CD4-positive, alpha-beta T cell (primary cell): ENCODE results near the gene MAT1A. TPM values are rescaled to one million over a fixed set of nuclear protein-coding genes. Genes with fewer than 3 reads are reported as not detected.

Experiments used
- ATAC-seq: fragments of 200-7000 bp; cut with Tn5 transposase; one replicate; pipeline ENCODE4 v1.10.0; 2022; ENCODE audit warnings: mild to moderate bottlenecking; ENCODE audit not compliant: poor library complexity
- CTCF ChIA-PET: fragments of 350-600 bp; sonication (Branson Sonifier 250); formaldehyde crosslinking; loops from one replicate; lab custom pipeline; 2021; ENCODE audit warnings: antibody characterized with exemption, inconsistent platforms; lab: Charles Lee
- POLR2A ChIA-PET: fragments of 350-600 bp; sonication (Branson Sonifier 250); formaldehyde crosslinking; loops from one replicate; lab custom pipeline; 2021; ENCODE audit warnings: antibody characterized with exemption, inconsistent platforms; lab: Charles Lee
- DNase-seq, 14 experiments: peaks; one replicate each; pipeline ENCODE4 v3.0.0-alpha.2; 2013 to 2020; ENCODE audit warnings: mixed read lengths in 2 of 14
- H3K27ac ChIP-seq, 2 donors: one replicate each; pipeline versions ENCODE4 v1.5.1 to v1.7.0; 2013; ENCODE audit warnings: low read length in 2 of 2, low read depth in 1 of 2, mild to moderate bottlenecking in 1 of 2
- H3K27me3 ChIP-seq, 2 experiments: 1 replicate in 1 of 2; 2 replicates in 1 of 2; pipeline versions ENCODE4 v1.6.1 to v1.7.0; 2013; ENCODE audit warnings: low read length in 2 of 2, control low read depth in 1 of 2, mild to moderate bottlenecking in 1 of 2, moderate library complexity in 1 of 2; ENCODE audit not compliant: insufficient read depth in 2 of 2, control insufficient read depth in 1 of 2
- H3K36me3 ChIP-seq: one replicate; pipeline ENCODE4 v1.6.1; 2013; ENCODE audit warnings: low read length, control low read depth; ENCODE audit not compliant: insufficient read depth
- H3K4me1 ChIP-seq: one replicate; pipeline ENCODE4 v1.6.1; 2013; ENCODE audit warnings: low read length, control low read depth; ENCODE audit not compliant: insufficient read depth
- H3K4me3 ChIP-seq: one replicate; pipeline ENCODE4 v1.5.1; 2013; ENCODE audit warnings: mild to moderate bottlenecking, low read length, moderate library complexity
- H3K9me3 ChIP-seq, 2 experiments: 1 replicate in 1 of 2; 2 replicates in 1 of 2; pipeline versions ENCODE4 v1.6.1 to v1.7.0; 2013; ENCODE audit warnings: low read length in 2 of 2, mild to moderate bottlenecking in 2 of 2, control low read depth in 1 of 2, moderate library complexity in 1 of 2; ENCODE audit not compliant: control insufficient read depth in 1 of 2, insufficient read depth in 1 of 2
- H3K27ac Mint-ChIP-seq: one replicate; pipeline ENCODE4 v1.8.0; 2020; ENCODE audit warnings: mixed read lengths
- H3K27me3 Mint-ChIP-seq: one replicate; pipeline ENCODE4 v1.8.0; 2021; ENCODE audit warnings: mixed read lengths
- H3K36me3 Mint-ChIP-seq: one replicate; pipeline ENCODE4 v1.8.0; 2021; ENCODE audit warnings: low read depth, mixed read lengths
- H3K4me1 Mint-ChIP-seq: one replicate; pipeline ENCODE4 v1.8.0; 2021; ENCODE audit warnings: low read depth, mixed read lengths
- H3K4me3 Mint-ChIP-seq: one replicate; pipeline ENCODE4 v1.8.0; 2020; ENCODE audit warnings: mild to moderate bottlenecking, mixed read lengths
- H3K9me3 Mint-ChIP-seq: one replicate; pipeline ENCODE4 v1.8.0; 2020; ENCODE audit warnings: mixed read lengths
- intact Hi-C, 2 experiments: fragments of 100-400 bp; cut with DNase I in 1 of 2; cut with micrococcal nuclease in 1 of 2; formaldehyde crosslinking; loops; one replicate each; pipeline versions ENCODE4 v1.15.1 to v1.9.0; 2023 to 2025; cut with DNase I, micrococcal nuclease
- total RNA-seq, 174 experiments: library from RNA in 2 of 174; stranded (reverse) in 2 of 174; gene quantifications; one replicate each; pipeline ENCODE4 v1.2.3 and lab custom pipeline; 2021 to 2026
- TF ChIP-seq, protein P1 (sequence below): fragments of 200-600 bp; IDR thresholded peaks from one replicate; pipeline ENCODE4 v1.8.0; 2022; ENCODE audit warnings: antibody characterized with exemption, mild to moderate bottlenecking

MAT1A gene
- total RNA-seq, 2 experiments from 2014 or later, result not detected

- H3K4me1 Mint-ChIP-seq, result no peaks in the 10 kb centered on the region
- ATAC-seq (no peak), DNase-seq (no peak)
- intact Hi-C loops, result no loop called here
- H3K36me3 Mint-ChIP-seq, result no peaks in the 10 kb centered on the region
- Histone ChIP-seq H3K9me3 (no peaks in the 10 kb centered on the region), H3K27ac (no peak overlapping the region), H3K4me1 (no peaks in the 10 kb centered on the region), H3K4me3 (no peak overlapping the region), H3K27me3 (peaks cover 0 to 2% of the 10 kb centered on the region in 2 experiments), H3K36me3 (no peaks in the 10 kb centered on the region)
- CTCF ChIA-PET, result no interaction called here
- H3K27me3 Mint-ChIP-seq, result no peaks in the 10 kb centered on the region
- POLR2A ChIA-PET, result no interaction called here
- H3K4me3 Mint-ChIP-seq, result no peak overlapping the region
- TF ChIP-seq, protein P1, sequence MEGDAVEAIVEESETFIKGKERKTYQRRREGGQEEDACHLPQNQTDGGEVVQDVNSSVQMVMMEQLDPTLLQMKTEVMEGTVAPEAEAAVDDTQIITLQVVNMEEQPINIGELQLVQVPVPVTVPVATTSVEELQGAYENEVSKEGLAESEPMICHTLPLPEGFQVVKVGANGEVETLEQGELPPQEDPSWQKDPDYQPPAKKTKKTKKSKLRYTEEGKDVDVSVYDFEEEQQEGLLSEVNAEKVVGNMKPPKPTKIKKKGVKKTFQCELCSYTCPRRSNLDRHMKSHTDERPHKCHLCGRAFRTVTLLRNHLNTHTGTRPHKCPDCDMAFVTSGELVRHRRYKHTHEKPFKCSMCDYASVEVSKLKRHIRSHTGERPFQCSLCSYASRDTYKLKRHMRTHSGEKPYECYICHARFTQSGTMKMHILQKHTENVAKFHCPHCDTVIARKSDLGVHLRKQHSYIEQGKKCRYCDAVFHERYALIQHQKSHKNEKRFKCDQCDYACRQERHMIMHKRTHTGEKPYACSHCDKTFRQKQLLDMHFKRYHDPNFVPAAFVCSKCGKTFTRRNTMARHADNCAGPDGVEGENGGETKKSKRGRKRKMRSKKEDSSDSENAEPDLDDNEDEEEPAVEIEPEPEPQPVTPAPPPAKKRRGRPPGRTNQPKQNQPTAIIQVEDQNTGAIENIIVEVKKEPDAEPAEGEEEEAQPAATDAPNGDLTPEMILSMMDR, result no peak
- no peaks in the 10 kb centered on the region for H3K9me3 Mint-ChIP-seq
- H3K27ac Mint-ChIP-seq, result no peak overlapping the region
Measured at GRCh38 chr10:80322158-80322557, 32.7 kb upstream of the MAT1A start.

GRCh38 chr10:80321183-80321582 is 31.7 kb upstream of the MAT1A start:
- ATAC-seq (no peak), DNase-seq (no peak)
- no peaks in the 10 kb centered on the region for H3K4me1 Mint-ChIP-seq
- ChIA-PET POLR2A (no interaction called here), CTCF (no interaction called here)
- Histone ChIP-seq H3K4me3 (no peak overlapping the region), H3K36me3 (no peaks in the 10 kb centered on the region), H3K4me1 (no peaks in the 10 kb centered on the region), H3K27ac (no peak overlapping the region), H3K9me3 (no peaks in the 10 kb centered on the region), H3K27me3 (peaks cover 0 to 2% of the 10 kb centered on the region in 2 experiments)
- no peak overlapping the region for H3K4me3 Mint-ChIP-seq
- H3K9me3 Mint-ChIP-seq, result no peaks in the 10 kb centered on the region
- intact Hi-C loops, result no loop called here
- TF ChIP-seq, protein P1, result no peak
- no peaks in the 10 kb centered on the region for H3K36me3 Mint-ChIP-seq
- no peak overlapping the region for H3K27ac Mint-ChIP-seq
- no peaks in the 10 kb centered on the region for H3K27me3 Mint-ChIP-seq

DNA sequence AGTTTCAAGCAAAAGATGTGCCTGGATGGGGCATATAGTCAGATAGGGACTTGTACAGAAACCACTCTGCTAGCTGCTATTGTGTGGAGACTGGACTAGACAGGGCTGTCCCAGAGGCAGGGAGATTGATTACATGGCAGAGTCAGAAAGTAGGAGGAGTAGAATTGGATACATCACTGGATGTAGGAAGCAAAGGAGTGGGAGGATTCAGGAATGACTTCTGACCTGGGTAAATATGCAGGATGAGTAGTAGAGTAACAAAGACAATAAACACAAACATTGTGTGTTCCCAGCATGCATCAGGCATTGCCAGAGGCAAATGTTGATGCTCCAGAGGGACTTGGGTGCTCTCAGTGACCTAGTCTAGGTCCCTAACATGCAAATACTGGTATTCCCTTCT is 30.9 kb upstream of the MAT1A start:
- ATAC-seq, result no peak
- Histone ChIP-seq H3K4me3 (no peak overlapping the region), H3K36me3 (no peaks in the 10 kb centered on the region), H3K27ac (no peak overlapping the region), H3K4me1 (no peaks in the 10 kb centered on the region), H3K9me3 (peaks cover 0 to 4% of the 10 kb centered on the region in 2 experiments), H3K27me3 (peaks cover 0 to 2% of the 10 kb centered on the region in 2 experiments)
- TF ChIP-seq, protein P1, result no peak
- intact Hi-C loops, result no loop called here
- Mint-ChIP-seq H3K4me1 (no peaks in the 10 kb centered on the region), H3K4me3 (no peak overlapping the region), H3K9me3 (no peaks in the 10 kb centered on the region), H3K27ac (no peak overlapping the region), H3K36me3 (no peaks in the 10 kb centered on the region), H3K27me3 (no peaks in the 10 kb centered on the region)
- DNase-seq, result no peak
- ChIA-PET POLR2A (no interaction called here), CTCF (no interaction called here)
